Fibroblast of lung (primary cell): ENCODE data around the gene ZNF835.

Source experiments
- CTCF ChIP-seq, 2 donors: IDR thresholded peaks in 1 of 2; conservative IDR thresholded peaks in 1 of 2; 1 replicate in 1 of 2; 2 replicates in 1 of 2; pipeline ENCODE4 v1.5.1; 2011 to 2012; ENCODE audit warnings: low read length in 2 of 2, control low read depth in 1 of 2, inconsistent platforms in 1 of 2, low read depth in 1 of 2, mild to moderate bottlenecking in 1 of 2
- EZH2 ChIP-seq: IDR thresholded peaks from 2 replicates; pipeline ENCODE4 v1.5.1; 2012; ENCODE audit warnings: low read length, control low read depth, mild to moderate bottlenecking; ENCODE audit errors: missing control alignments

GRCh38 chr19:56664511-56664910 lies 7.0 kb downstream of the ZNF835 start:
- TF ChIP-seq EZH2 (no peak), CTCF (conservative IDR thresholded peaks at IDR 0.05 in 1 of 2, IDR thresholded peaks at IDR 0.05 in 1 of 2; ENCODE audit: low read depth in 1 of 2, low read length in 2 of 2) (no peak)
